ENCODE measurements around the gene LCP2. TPM values are rescaled to one million over a fixed set of nuclear protein-coding genes. Genes with fewer than 3 reads are reported as not detected.

Gene LCP2
- total and polyA plus RNA-seq, 2 donors (not counting 1 experiment from before 2014, with no cell fraction given): not detected

GRCh38 chr5:170315154-170315553 lies 17.6 kb upstream of the LCP2 start:
- no peaks in the 10 kb centered on the region for H3K9me3 ChIP-seq (ENCODE audit: control insufficient read depth, insufficient read depth, low read depth, low read length)
- no peaks in the 10 kb centered on the region for H4K20me1 ChIP-seq (ENCODE audit: control insufficient read depth, extremely low read depth, insufficient read depth, low read length)
- H3K4me3 ChIP-seq (replicated peaks in 1 of 4; ENCODE audit: control extremely low read depth in 1 of 4, insufficient read depth in 1 of 4, low read depth in 3 of 4, low read length in 4 of 4): no peak overlapping the region
- H3K9ac ChIP-seq (ENCODE audit: insufficient read depth, low read length): no peak overlapping the region
- H3K79me2 ChIP-seq (ENCODE audit: control insufficient read depth, insufficient read depth, low read length): no peaks in the 10 kb centered on the region
- DNase-seq (ENCODE audit: low read depth in 2 of 2): peak in 1 of 2 donors; percentile 16
- H3K27ac ChIP-seq (ENCODE audit: insufficient read depth, low read length): no peak overlapping the region
- no peak for TF ChIP-seq CTCF (conservative IDR thresholded peaks at IDR 0.05 in 1 of 2, IDR thresholded peaks at IDR 0.05 in 1 of 2; ENCODE audit: low read depth in 1 of 2, low read length in 2 of 2)
- TF ChIP-seq EZH2 (IDR thresholded peaks at IDR 0.05; ENCODE audit: low read length, missing control alignments): no peak
- H3K27me3 ChIP-seq (ENCODE audit: control insufficient read depth, insufficient read depth, low read length): no peaks in the 10 kb centered on the region
- H3K4me1 ChIP-seq (ENCODE audit: control insufficient read depth, extremely low read depth, insufficient read depth, low read length): no peaks in the 10 kb centered on the region
- no peak overlapping the region for H3K4me2 ChIP-seq (ENCODE audit: extremely low read depth, insufficient read depth, low read length)
- no peaks in the 10 kb centered on the region for H3K36me3 ChIP-seq (ENCODE audit: control insufficient read depth, insufficient read depth, low read length)
- no peak overlapping the region for H2AFZ ChIP-seq (ENCODE audit: low read length)

GRCh38 chr5:170314541-170315095 lies 17.0 kb upstream of the LCP2 start:
- no peak for DNase-seq (ENCODE audit: low read depth in 2 of 2)
- Histone ChIP-seq H3K4me2 (ENCODE audit: extremely low read depth, insufficient read depth, low read length) (no peak overlapping the region), H2AFZ (ENCODE audit: low read length) (no peak overlapping the region), H3K36me3 (ENCODE audit: control insufficient read depth, insufficient read depth, low read length) (no peaks in the 10 kb centered on the region), H3K27ac (ENCODE audit: insufficient read depth, low read length) (no peak overlapping the region), H3K4me1 (ENCODE audit: control insufficient read depth, extremely low read depth, insufficient read depth, low read length) (no peaks in the 10 kb centered on the region), H3K27me3 (ENCODE audit: control insufficient read depth, insufficient read depth, low read length) (no peaks in the 10 kb centered on the region), H3K4me3 (replicated peaks in 1 of 4; ENCODE audit: control extremely low read depth in 1 of 4, insufficient read depth in 1 of 4, low read depth in 3 of 4, low read length in 4 of 4) (no peak overlapping the region), H3K9me3 (ENCODE audit: control insufficient read depth, insufficient read depth, low read depth, low read length) (no peaks in the 10 kb centered on the region), H3K9ac (ENCODE audit: insufficient read depth, low read length) (no peak overlapping the region), H3K79me2 (ENCODE audit: control insufficient read depth, insufficient read depth, low read length) (no peaks in the 10 kb centered on the region), H4K20me1 (ENCODE audit: control insufficient read depth, extremely low read depth, insufficient read depth, low read length) (no peaks in the 10 kb centered on the region)
- TF ChIP-seq CTCF (conservative IDR thresholded peaks at IDR 0.05 in 1 of 2, IDR thresholded peaks at IDR 0.05 in 1 of 2; ENCODE audit: low read depth in 1 of 2, low read length in 2 of 2) (no peak), EZH2 (IDR thresholded peaks at IDR 0.05; ENCODE audit: low read length, missing control alignments) (no peak)

GRCh38 chr5:170313816-170314215 lies 16.2 kb upstream of the LCP2 start:
- no peaks in the 10 kb centered on the region for H3K27me3 ChIP-seq (ENCODE audit: control insufficient read depth, insufficient read depth, low read length)
- no peak overlapping the region for H3K4me2 ChIP-seq (ENCODE audit: extremely low read depth, insufficient read depth, low read length)
- TF ChIP-seq EZH2 (IDR thresholded peaks at IDR 0.05; ENCODE audit: low read length, missing control alignments) (no peak), CTCF (conservative IDR thresholded peaks at IDR 0.05 in 1 of 2, IDR thresholded peaks at IDR 0.05 in 1 of 2; ENCODE audit: low read depth in 1 of 2, low read length in 2 of 2) (no peak)
- H3K4me3 ChIP-seq (replicated peaks in 1 of 4; ENCODE audit: control extremely low read depth in 1 of 4, insufficient read depth in 1 of 4, low read depth in 3 of 4, low read length in 4 of 4): no peak overlapping the region
- no peak for DNase-seq (ENCODE audit: low read depth in 2 of 2)
- H3K9ac ChIP-seq (ENCODE audit: insufficient read depth, low read length): no peak overlapping the region
- no peaks in the 10 kb centered on the region for H4K20me1 ChIP-seq (ENCODE audit: control insufficient read depth, extremely low read depth, insufficient read depth, low read length)
- H3K4me1 ChIP-seq (ENCODE audit: control insufficient read depth, extremely low read depth, insufficient read depth, low read length): no peaks in the 10 kb centered on the region
- H3K9me3 ChIP-seq (ENCODE audit: control insufficient read depth, insufficient read depth, low read depth, low read length): no peaks in the 10 kb centered on the region
- H3K36me3 ChIP-seq (ENCODE audit: control insufficient read depth, insufficient read depth, low read length): no peaks in the 10 kb centered on the region
- H2AFZ ChIP-seq (ENCODE audit: low read length): no peak overlapping the region
- H3K79me2 ChIP-seq (ENCODE audit: control insufficient read depth, insufficient read depth, low read length): no peaks in the 10 kb centered on the region
- no peak overlapping the region for H3K27ac ChIP-seq (ENCODE audit: insufficient read depth, low read length)

Measured in fibroblast of lung (primary cell).